Keratinocyte (primary cell): ENCODE results near the gene PIWIL4. TPM values are rescaled to one million over a fixed set of nuclear protein-coding genes. Genes with fewer than 3 reads are reported as not detected.
A peak's percentile ranks its signal among the peaks of the same experiment; 100 is the strongest.

ENCODE experiments used
- DNase-seq: peaks from one replicate; pipeline ENCODE4 v3.0.0-alpha.2; 2011; ENCODE audit warnings: low read depth, missing footprints, low spot score
- FAIRE-seq: peaks from 2 replicates; lab custom pipeline; 2011; peaks lifted over from hg19 to GRCh38; lab: Jason Lieb, UNC
- H2AFZ ChIP-seq: 2 replicates; pipeline ENCODE4 v1.6.0; 2012; ENCODE audit warnings: low read length, control low read depth, inconsistent platforms; ENCODE audit not compliant: control insufficient read depth
- H3K27ac ChIP-seq: 2 replicates; pipeline ENCODE4 v1.5.1; 2011; ENCODE audit warnings: low read length; ENCODE audit not compliant: control insufficient read depth, insufficient read depth
- H3K27me3 ChIP-seq: 3 replicates; pipeline ENCODE4 v1.6.0; 2011; ENCODE audit warnings: low read length; ENCODE audit not compliant: control insufficient read depth, insufficient read depth; ENCODE audit errors: extremely low read depth
- H3K36me3 ChIP-seq, 2 experiments: 2 replicates in 1 of 2; 3 replicates in 1 of 2; pipeline ENCODE4 v1.5.1; 2011; ENCODE audit warnings: low read length in 2 of 2, mild to moderate bottlenecking in 1 of 2; ENCODE audit not compliant: control insufficient read depth in 2 of 2, insufficient read depth in 2 of 2; ENCODE audit errors: extremely low read depth in 1 of 2
- H3K4me1 ChIP-seq: 3 replicates; pipeline ENCODE4 v1.5.1; 2011; ENCODE audit warnings: low read length; ENCODE audit not compliant: control insufficient read depth, insufficient read depth; ENCODE audit errors: extremely low read depth
- H3K4me2 ChIP-seq: 3 replicates; pipeline ENCODE4 v1.6.0; 2011; ENCODE audit warnings: low read depth, low read length; ENCODE audit not compliant: control insufficient read depth, insufficient read depth; ENCODE audit errors: extremely low read depth
- H3K4me3 ChIP-seq, 3 experiments: fragments of 200-600 bp in 1 of 3; sonication (generic) in 1 of 3; 2 replicates in 2 of 3; 3 replicates in 1 of 3; pipeline ENCODE4 v1.5.1; 2011 to 2016; ENCODE audit warnings: low read length in 3 of 3, mild to moderate bottlenecking in 3 of 3, control low read depth in 2 of 3, inconsistent platforms in 1 of 3, low read depth in 1 of 3, mixed read lengths in 1 of 3, mixed run types in 1 of 3, moderate library complexity in 1 of 3; ENCODE audit not compliant: control insufficient read depth in 2 of 3, insufficient read depth in 2 of 3; ENCODE audit errors: extremely low read depth in 1 of 3
- H3K79me2 ChIP-seq: 2 replicates; pipeline ENCODE4 v1.6.0; 2012; ENCODE audit warnings: low read length; ENCODE audit not compliant: control insufficient read depth, insufficient read depth
- H3K9ac ChIP-seq: 3 replicates; pipeline ENCODE4 v1.6.0; 2011; ENCODE audit warnings: low read length; ENCODE audit not compliant: control insufficient read depth, insufficient read depth; ENCODE audit errors: extremely low read depth
- H3K9me1 ChIP-seq: 3 replicates; pipeline ENCODE4 v1.6.0; 2011; ENCODE audit warnings: low read length; ENCODE audit not compliant: control insufficient read depth, insufficient read depth; ENCODE audit errors: extremely low read depth
- H3K9me3 ChIP-seq: 2 replicates; pipeline ENCODE4 v1.5.1; 2012; ENCODE audit warnings: low read depth, low read length; ENCODE audit not compliant: control insufficient read depth
- H4K20me1 ChIP-seq: 3 replicates; pipeline ENCODE4 v1.6.0; 2011; ENCODE audit warnings: low read length; ENCODE audit not compliant: control insufficient read depth, insufficient read depth; ENCODE audit errors: extremely low read depth
- CTCF ChIP-seq, 3 experiments: IDR thresholded peaks in 1 of 3; conservative IDR thresholded peaks in 1 of 3; optimal IDR thresholded peaks in 1 of 3; 2 replicates in 2 of 3; 3 replicates in 1 of 3; pipeline versions ENCODE3 to v1.5.1; 2011; ENCODE audit warnings: low read length in 3 of 3, mild to moderate bottlenecking in 3 of 3, moderate library complexity in 2 of 3, control low read depth in 1 of 3, inconsistent platforms in 1 of 3; ENCODE audit not compliant: insufficient read depth in 2 of 3; ENCODE audit errors: extremely low read depth in 1 of 3
- EZH2 ChIP-seq: IDR thresholded peaks from one replicate; pipeline ENCODE4 v1.6.1; 2012; ENCODE audit warnings: inconsistent platforms, mild to moderate bottlenecking, low read length, moderate library complexity
- dilution Hi-C: fragments of 300-500 bp; cut with MboI; formaldehyde crosslinking; loops from one replicate; pipeline ENCODE4 v1.7.0; 2020; ENCODE audit warnings: low sequenced_read_pairs; ENCODE audit not compliant: extremely low pct_ligation_motif_present
- polyA plus RNA-seq, 5 experiments: library from polyadenylated mRNA; depleted of rRNA in 3 of 5; stranded (reverse) in 3 of 5; stranded (forward) in 1 of 5; unstranded in 1 of 5; fragments of >200 nt; gene quantifications; 1 replicate in 1 of 5; 2 replicates in 3 of 5; 3 replicates in 1 of 5; pipeline versions ENCODE4 v1.2.1 to v1.2.3, GENCODE V29; 2011 to 2012; ENCODE audit warnings: missing spikeins in 2 of 5, low read depth in 1 of 5, low replicate concordance in 1 of 5

Gene PIWIL4
- polyA plus RNA-seq, 1 donor (not counting 4 experiments of a cell fraction or from before 2014, with no cell fraction given): 0.14 TPM

DNA sequence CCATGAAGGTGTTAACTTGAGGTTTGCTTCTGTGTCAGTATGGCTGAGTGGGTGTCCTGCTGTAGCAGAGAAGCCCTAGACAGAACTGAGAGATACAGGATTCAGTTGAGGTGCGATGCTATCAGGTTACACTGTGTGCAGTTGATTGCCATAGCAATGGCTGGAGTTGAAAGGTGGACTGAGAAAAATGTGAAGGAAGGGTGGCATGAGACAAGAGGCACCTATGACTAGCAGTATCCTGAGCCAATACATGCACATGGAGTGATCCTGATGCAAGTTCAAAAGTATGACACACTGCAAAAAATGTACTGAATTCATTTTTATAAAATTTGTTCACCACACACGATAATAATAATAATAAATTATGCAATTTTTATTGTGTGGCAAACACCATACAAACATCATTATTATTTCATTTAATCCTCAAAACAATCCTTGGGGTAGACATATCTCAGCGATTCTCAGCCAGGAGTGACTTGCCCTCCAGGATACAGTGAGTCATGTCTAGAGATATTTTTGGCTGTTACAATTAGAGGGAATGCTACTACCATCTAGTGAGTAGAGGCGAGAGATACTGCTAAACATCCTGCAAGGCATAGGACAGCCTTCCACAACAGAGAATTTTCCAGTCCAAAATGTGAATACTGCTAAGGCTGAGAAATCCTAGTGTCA, 3.9 kb upstream of the PIWIL4 start:
- H3K4me2 ChIP-seq: no peak overlapping the region
- no peaks in the 10 kb centered on the region for H3K9me3 ChIP-seq
- FAIRE-seq (peak; percentile 94), DNase-seq (no peak)
- dilution Hi-C loops: no loop called here
- no peaks in the 10 kb centered on the region for H4K20me1 ChIP-seq
- peaks cover 12% of the 10 kb centered on the region for H3K4me1 ChIP-seq
- no peak overlapping the region for H3K4me3 ChIP-seq
- peak; percentile 49 to 59 (median 56) for TF ChIP-seq CTCF (optimal IDR thresholded peaks at IDR 0.05 in 1 of 3, IDR thresholded peaks at IDR 0.05 in 1 of 3, conservative IDR thresholded peaks at IDR 0.05 in 1 of 3; ENCODE audit: extremely low read depth in 1 of 3, insufficient read depth in 2 of 3, low read length in 3 of 3)
- no peak for TF ChIP-seq EZH2
- H3K27me3 ChIP-seq: no peaks in the 10 kb centered on the region
- no peaks in the 10 kb centered on the region for H3K79me2 ChIP-seq
- H3K9me1 ChIP-seq: no peaks in the 10 kb centered on the region
- no peak overlapping the region for H2AFZ ChIP-seq
- H3K36me3 ChIP-seq: no peaks in the 10 kb centered on the region
- H3K27ac ChIP-seq: no peak overlapping the region
- no peak overlapping the region for H3K9ac ChIP-seq

DNA sequence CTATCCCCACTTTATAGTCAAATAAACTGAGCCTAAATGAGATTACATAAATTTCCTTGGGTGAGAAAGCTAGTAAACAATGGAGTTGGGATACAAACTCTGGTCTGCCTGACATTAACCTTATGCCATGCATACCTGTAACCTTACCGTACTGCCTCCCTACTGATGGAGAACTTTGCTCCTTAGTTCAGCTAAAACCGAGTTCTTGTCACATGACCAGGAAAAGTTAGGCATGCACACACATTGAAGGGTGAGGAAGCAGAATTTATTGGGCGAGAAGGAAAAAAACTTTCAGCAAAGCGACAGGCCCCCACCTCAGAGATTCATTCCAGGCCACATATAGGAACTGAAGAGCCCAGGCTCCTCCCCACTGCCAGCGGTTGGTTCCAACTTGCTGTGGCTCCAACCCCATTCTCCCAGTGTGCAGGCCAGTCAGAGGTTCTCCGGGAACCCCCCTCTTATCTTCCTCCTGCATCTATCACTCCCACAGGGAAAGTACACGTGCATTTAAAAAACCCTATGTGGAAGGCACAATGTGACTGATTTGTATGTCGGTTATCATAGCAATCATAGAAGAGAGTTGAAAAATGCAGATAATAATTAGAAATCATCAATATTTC, 3.2 kb upstream of the PIWIL4 start:
- Histone ChIP-seq H2AFZ (no peak overlapping the region), H3K27ac (no peak overlapping the region), H3K9me3 (no peaks in the 10 kb centered on the region), H3K9ac (no peak overlapping the region), H4K20me1 (no peaks in the 10 kb centered on the region), H3K4me2 (no peak overlapping the region), H3K4me3 (no peak overlapping the region), H3K4me1 (peaks cover 12% of the 10 kb centered on the region), H3K27me3 (no peaks in the 10 kb centered on the region), H3K79me2 (no peaks in the 10 kb centered on the region), H3K9me1 (no peaks in the 10 kb centered on the region), H3K36me3 (no peaks in the 10 kb centered on the region)
- dilution Hi-C loops: no loop called here
- TF ChIP-seq CTCF (optimal IDR thresholded peaks at IDR 0.05 in 1 of 3, IDR thresholded peaks at IDR 0.05 in 1 of 3, conservative IDR thresholded peaks at IDR 0.05 in 1 of 3; ENCODE audit: extremely low read depth in 1 of 3, insufficient read depth in 2 of 3, low read length in 3 of 3): no peak
- TF ChIP-seq EZH2: no peak
- DNase-seq: no peak
- no peak for FAIRE-seq
